GM23338 (cell line): ENCODE results near the gene HK1. TPM values are rescaled to one million over a fixed set of nuclear protein-coding genes. Genes with fewer than 3 reads are reported as not detected.

Experiments
- ATAC-seq: fragments of 200-7000 bp; cut with Tn5 transposase; 3 replicates; pipeline ENCODE4 v1.9.1; 2020
- DNase-seq: peaks from one replicate; pipeline ENCODE4 v3.0.0-alpha.2; 2015; ENCODE audit warnings: low spot score
- H2AFZ ChIP-seq: fragments of 200-600 bp; sonication (generic); 2 replicates; pipeline ENCODE4 v1.8.0; 2016; ENCODE audit warnings: antibody characterized with exemption, mild to moderate bottlenecking, moderate library complexity
- H3F3A ChIP-seq: fragments of 200-600 bp; sonication (generic); replicated peaks from 2 replicates; pipeline ENCODE4 v1.8.0; 2017; ENCODE audit warnings: antibody characterized with exemption, mixed run types, low read depth
- H3K27ac ChIP-seq: fragments of 200-600 bp; sonication (generic); 2 replicates; pipeline ENCODE4 v1.6.1; 2016; ENCODE audit warnings: low read depth
- H3K27me3 ChIP-seq: fragments of 200-600 bp; sonication (generic); 2 replicates; pipeline ENCODE4 v1.8.0; 2016; ENCODE audit warnings: mild to moderate bottlenecking, mixed run types, moderate library complexity; ENCODE audit not compliant: insufficient read depth
- H3K36me3 ChIP-seq: fragments of 200-600 bp; sonication (generic); 2 replicates; pipeline ENCODE4 v1.8.0; 2016; ENCODE audit warnings: mild to moderate bottlenecking; ENCODE audit not compliant: insufficient read depth
- H3K4me1 ChIP-seq: fragments of 200-600 bp; sonication (generic); 2 replicates; pipeline ENCODE4 v1.8.0; 2016; ENCODE audit warnings: mild to moderate bottlenecking, moderate library complexity; ENCODE audit not compliant: insufficient read depth
- H3K4me2 ChIP-seq: fragments of 200-600 bp; sonication (generic); 2 replicates; pipeline ENCODE4 v1.7.1; 2017; ENCODE audit warnings: mixed run types
- H3K4me3 ChIP-seq: fragments of 200-600 bp; sonication (generic); 2 replicates; pipeline ENCODE4 v1.6.1; 2016; ENCODE audit warnings: mixed run types
- H3K79me2 ChIP-seq: fragments of 200-600 bp; sonication (generic); replicated peaks from 2 replicates; pipeline ENCODE4 v1.8.0; 2017; ENCODE audit warnings: mild to moderate bottlenecking; ENCODE audit not compliant: insufficient read depth
- H3K9me2 ChIP-seq: fragments of 200-600 bp; sonication (generic); 2 replicates; pipeline ENCODE4 v1.8.0; 2017; ENCODE audit not compliant: insufficient read depth
- H4K20me1 ChIP-seq: fragments of 200-600 bp; sonication (generic); replicated peaks from 2 replicates; pipeline ENCODE4 v1.8.0; 2017; ENCODE audit warnings: mild to moderate bottlenecking; ENCODE audit not compliant: insufficient read depth
- H3K27ac Mint-ChIP-seq: 2 replicates; pipeline ENCODE4 v1.8.0; 2020; ENCODE audit warnings: inconsistent platforms, mild to moderate bottlenecking, moderate library complexity, mixed read lengths
- H3K27me3 Mint-ChIP-seq: 3 replicates; pipeline ENCODE4 v1.8.0; 2022; ENCODE audit warnings: low read depth, mild to moderate bottlenecking, moderate library complexity, mixed read lengths, inconsistent platforms; ENCODE audit not compliant: insufficient read depth, poor library complexity
- H3K36me3 Mint-ChIP-seq: 3 replicates; pipeline ENCODE4 v1.8.0; 2021; ENCODE audit warnings: low read depth, mild to moderate bottlenecking, inconsistent platforms, moderate library complexity, mixed read lengths
- H3K4me1 Mint-ChIP-seq: 3 replicates; pipeline ENCODE4 v1.8.0; 2020; ENCODE audit warnings: mild to moderate bottlenecking, inconsistent platforms, mixed read lengths
- H3K4me3 Mint-ChIP-seq: 3 replicates; pipeline ENCODE4 v1.8.0; 2021; ENCODE audit warnings: moderate library complexity, mild to moderate bottlenecking, inconsistent platforms, mixed read lengths
- H3K9me3 Mint-ChIP-seq: 3 replicates; pipeline ENCODE4 v1.8.0; 2020; ENCODE audit warnings: moderate library complexity, mild to moderate bottlenecking, inconsistent platforms, mixed read lengths
- CREB1 ChIP-seq: fragments of 250-450 bp; sonication (Bioruptor Pico); IDR thresholded peaks from 2 replicates; pipeline ENCODE4 v1.5.0; 2020; ENCODE audit warnings: low read depth, mild to moderate bottlenecking, moderate library complexity
- ETS1 ChIP-seq: IDR thresholded peaks from 2 replicates; pipeline ENCODE4 v1.6.1; 2016; ENCODE audit warnings: antibody characterized with exemption
- EZH2phosphoT487 ChIP-seq: fragments of 200-600 bp; sonication (generic); IDR thresholded peaks from one replicate; pipeline ENCODE4 v1.8.1; 2018; ENCODE audit warnings: antibody characterized with exemption; ENCODE audit not compliant: unreplicated experiment
- JUNB ChIP-seq: IDR thresholded peaks from one replicate; pipeline ENCODE4 v1.6.1; 2016; ENCODE audit warnings: antibody characterized with exemption; ENCODE audit not compliant: unreplicated experiment
- POLR2AphosphoS5 ChIP-seq: IDR thresholded peaks from 2 replicates; pipeline ENCODE4 v1.6.1; 2016; ENCODE audit warnings: antibody characterized with exemption, low read depth
- REST ChIP-seq: IDR thresholded peaks from one replicate; pipeline ENCODE4 v1.6.1; 2018; ENCODE audit warnings: antibody characterized with exemption; ENCODE audit not compliant: unreplicated experiment
- STAT1 ChIP-seq: IDR thresholded peaks from one replicate; pipeline ENCODE4 v1.6.1; 2016; ENCODE audit warnings: antibody characterized with exemption; ENCODE audit not compliant: unreplicated experiment
- ZNF114 ChIP-seq: fragments of 250-450 bp; sonication (Bioruptor Pico); IDR thresholded peaks from 2 replicates; pipeline ENCODE4 v1.5.0; 2020; ENCODE audit warnings: mild to moderate bottlenecking, moderate library complexity
- ZNF331 ChIP-seq: fragments of 250-450 bp; sonication (Bioruptor Pico); IDR thresholded peaks from 2 replicates; pipeline ENCODE4 v1.5.0; 2020; ENCODE audit warnings: low read depth, mild to moderate bottlenecking, moderate library complexity
- ZNF462 ChIP-seq: fragments of 250-450 bp; sonication (Bioruptor Pico); IDR thresholded peaks from 2 replicates; pipeline ENCODE4 v1.5.0; 2020; ENCODE audit warnings: mild to moderate bottlenecking, moderate library complexity
- polyA plus RNA-seq: library from polyadenylated mRNA; unstranded; fragments of >200 nt; fragmentation: Nextera tagmentation; extraction: Ambion mirVana; gene quantifications from 2 replicates; pipeline ENCODE4 v1.2.1, GENCODE V29; 2016
- total RNA-seq: library from RNA; depleted of rRNA; stranded (reverse); fragments of >200 nt; shearing (Covaris generic); gene quantifications from 2 replicates; pipeline ENCODE4 v1.2.3, GENCODE V29; 2014
- TF ChIP-seq, protein P1 (sequence below), 2 experiments: fragments of 200-600 bp in 1 of 2; sonication (generic) in 1 of 2; conservative IDR thresholded peaks; 2 replicates each; pipeline versions ENCODE4 v1.5.1 to v1.6.1; 2016 to 2017; ENCODE audit warnings: antibody characterized with exemption in 2 of 2, low read depth in 2 of 2, mild to moderate bottlenecking in 2 of 2, moderate library complexity in 1 of 2

Gene HK1
- total and polyA plus RNA-seq, 2 experiments from 2014 or later, result 76.6 to 229 TPM

GRCh38 chr10:69422676-69423075, 144.4 kb downstream of the HK1 start (continued):
- TF ChIP-seq JUNB (no peak), STAT1 (no peak), ETS1 (no peak)

DNA sequence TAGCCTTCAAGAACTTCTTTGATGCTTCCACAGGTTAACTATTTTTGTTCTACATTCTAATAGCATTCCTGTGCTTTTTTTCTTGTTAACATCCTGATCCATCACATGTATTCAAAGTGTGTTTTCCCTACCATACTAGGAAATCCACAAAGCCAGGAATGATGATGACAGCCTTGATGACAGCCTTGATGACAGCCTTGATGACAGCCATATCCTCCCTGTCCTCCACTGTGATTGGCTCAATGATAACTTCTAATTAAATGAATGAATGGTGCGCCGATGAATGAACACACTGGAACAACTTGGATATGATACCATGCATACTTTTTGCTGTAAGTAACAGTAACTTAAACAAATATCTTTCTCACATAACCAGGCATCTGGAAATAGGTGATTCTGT, 146.7 kb downstream of the HK1 start:
- H3K27ac Mint-ChIP-seq, result no peak overlapping the region
- H3K9me3 Mint-ChIP-seq, result no peaks in the 10 kb centered on the region; the same call in 2 of the 3 replicates
- H3K4me3 Mint-ChIP-seq, result no peak overlapping the region
- H3K27me3 ChIP-seq, result no peaks in the 10 kb centered on the region
- no peak for DNase-seq
- no peaks in the 10 kb centered on the region for H4K20me1 ChIP-seq
- ATAC-seq, result no peak
- H3K9me2 ChIP-seq, result peaks cover 11% of the 10 kb centered on the region; the same call in 1 of the 2 replicates
- H3F3A ChIP-seq, result no peaks in the 10 kb centered on the region
- no peak overlapping the region for H3K27ac ChIP-seq
- H3K4me2 ChIP-seq, result no peak overlapping the region
- H3K27me3 Mint-ChIP-seq, result peaks cover 9% of the 10 kb centered on the region
- H3K36me3 ChIP-seq, result no peaks in the 10 kb centered on the region
- no peaks in the 10 kb centered on the region for H3K36me3 Mint-ChIP-seq
- H3K4me3 ChIP-seq, result no peak overlapping the region
- H3K4me1 ChIP-seq, result no peaks in the 10 kb centered on the region
- TF ChIP-seq REST (no peak), ZNF331 (CRISPR knock-in tag) (no peak), ZNF462 (CRISPR knock-in tag) (no peak), POLR2AphosphoS5 (no peak), CREB1 (CRISPR knock-in tag) (no peak), EZH2phosphoT487 (no peak), JUNB (no peak), ZNF114 (CRISPR knock-in tag) (no peak), STAT1 (no peak)
- TF ChIP-seq, protein P1, sequence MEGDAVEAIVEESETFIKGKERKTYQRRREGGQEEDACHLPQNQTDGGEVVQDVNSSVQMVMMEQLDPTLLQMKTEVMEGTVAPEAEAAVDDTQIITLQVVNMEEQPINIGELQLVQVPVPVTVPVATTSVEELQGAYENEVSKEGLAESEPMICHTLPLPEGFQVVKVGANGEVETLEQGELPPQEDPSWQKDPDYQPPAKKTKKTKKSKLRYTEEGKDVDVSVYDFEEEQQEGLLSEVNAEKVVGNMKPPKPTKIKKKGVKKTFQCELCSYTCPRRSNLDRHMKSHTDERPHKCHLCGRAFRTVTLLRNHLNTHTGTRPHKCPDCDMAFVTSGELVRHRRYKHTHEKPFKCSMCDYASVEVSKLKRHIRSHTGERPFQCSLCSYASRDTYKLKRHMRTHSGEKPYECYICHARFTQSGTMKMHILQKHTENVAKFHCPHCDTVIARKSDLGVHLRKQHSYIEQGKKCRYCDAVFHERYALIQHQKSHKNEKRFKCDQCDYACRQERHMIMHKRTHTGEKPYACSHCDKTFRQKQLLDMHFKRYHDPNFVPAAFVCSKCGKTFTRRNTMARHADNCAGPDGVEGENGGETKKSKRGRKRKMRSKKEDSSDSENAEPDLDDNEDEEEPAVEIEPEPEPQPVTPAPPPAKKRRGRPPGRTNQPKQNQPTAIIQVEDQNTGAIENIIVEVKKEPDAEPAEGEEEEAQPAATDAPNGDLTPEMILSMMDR (conservative IDR thresholded peaks at IDR 0.05; ENCODE audit: low read depth in 2 of 2), result no peak
- peaks cover 6% of the 10 kb centered on the region for H3K4me1 Mint-ChIP-seq
- H2AFZ ChIP-seq, result peak overlapping the region; percentile 76; the same call in 1 of the 2 replicates
- H3K79me2 ChIP-seq, result no peaks in the 10 kb centered on the region
